GM21515 (cell line): ENCODE measurements around the gene DHX32.
"Not testable (repeated sequence)": the region's sequence is repeated elsewhere in the genome, so short reads cannot be mapped to it uniquely, and the experiment has no call there.

ENCODE experiments used
- ATAC-seq: cut with Tn5 transposase; IDR thresholded peaks from one replicate; pipeline ENCODE4 v1.9.1; 2021; ENCODE audit not compliant: unreplicated experiment

DHX32 gene

GRCh38 chr10:125881192-125881591 is at the start of gene DHX32:
DHX32 (minus strand) TSS chr10:125881292; CDS start chr10:125880824, 468 bp downstream.
- ATAC-seq, result no peak

- ATAC-seq, result no peak
Observed at GRCh38 chr10:125929618-125930017, 48.5 kb upstream of the DHX32 start.

- ATAC-seq, result no peak
Observed at GRCh38 chr10:125928928-125929585, 48.0 kb upstream of the DHX32 start.

GRCh38 chr10:125927265-125927664 is 46.2 kb upstream of the DHX32 start:
- ATAC-seq, result not testable (repeated sequence)

GRCh38 chr10:125926247-125926646 is 45.2 kb upstream of the DHX32 start:
- no peak for ATAC-seq

- ATAC-seq, result no peak
Observed at GRCh38 chr10:125925262-125925834, 44.3 kb upstream of the DHX32 start.

GRCh38 chr10:125921643-125922306 is 40.7 kb upstream of the DHX32 start:
- not testable (repeated sequence) for ATAC-seq

- ATAC-seq, result not testable (repeated sequence)
Observed at GRCh38 chr10:125917704-125918361, 36.7 kb upstream of the DHX32 start.

- ATAC-seq, result no peak
Observed at GRCh38 chr10:125916977-125917376, 35.9 kb upstream of the DHX32 start.

GRCh38 chr10:125913277-125913676 is 32.2 kb upstream of the DHX32 start:
- not testable (repeated sequence) for ATAC-seq

GRCh38 chr10:125911990-125912389 is 30.9 kb upstream of the DHX32 start:
- ATAC-seq, result no peak

- ATAC-seq, result no peak
Observed at GRCh38 chr10:125911145-125911544, 30.1 kb upstream of the DHX32 start.

GRCh38 chr10:125909491-125909890 is 28.4 kb upstream of the DHX32 start:
- not testable (repeated sequence) for ATAC-seq

- ATAC-seq, result not testable (repeated sequence)
Observed at GRCh38 chr10:125908813-125909212, 27.7 kb upstream of the DHX32 start.

- ATAC-seq, result not testable (repeated sequence)
Observed at GRCh38 chr10:125907598-125907997, 26.5 kb upstream of the DHX32 start.

GRCh38 chr10:125905069-125905994 is 24.2 kb upstream of the DHX32 start:
- not testable (repeated sequence) for ATAC-seq

- not testable (repeated sequence) for ATAC-seq
Observed at GRCh38 chr10:125903135-125903640, 22.1 kb upstream of the DHX32 start.

GRCh38 chr10:125900963-125901362 is 19.9 kb upstream of the DHX32 start:
- ATAC-seq, result not testable (repeated sequence)

GRCh38 chr10:125897317-125897716 is 16.2 kb upstream of the DHX32 start:
- ATAC-seq, result not testable (repeated sequence)
